ENCODE results near the gene ASXL2. TPM values are rescaled to one million over a fixed set of nuclear protein-coding genes. Genes with fewer than 3 reads are reported as not detected.

Gene ASXL2
- total and polyA plus RNA-seq, 2 of the 13 experiments (the other 11 are each of a cell fraction or from before 2014, with no cell fraction given) = 12.1 to 19.2 TPM

DNA sequence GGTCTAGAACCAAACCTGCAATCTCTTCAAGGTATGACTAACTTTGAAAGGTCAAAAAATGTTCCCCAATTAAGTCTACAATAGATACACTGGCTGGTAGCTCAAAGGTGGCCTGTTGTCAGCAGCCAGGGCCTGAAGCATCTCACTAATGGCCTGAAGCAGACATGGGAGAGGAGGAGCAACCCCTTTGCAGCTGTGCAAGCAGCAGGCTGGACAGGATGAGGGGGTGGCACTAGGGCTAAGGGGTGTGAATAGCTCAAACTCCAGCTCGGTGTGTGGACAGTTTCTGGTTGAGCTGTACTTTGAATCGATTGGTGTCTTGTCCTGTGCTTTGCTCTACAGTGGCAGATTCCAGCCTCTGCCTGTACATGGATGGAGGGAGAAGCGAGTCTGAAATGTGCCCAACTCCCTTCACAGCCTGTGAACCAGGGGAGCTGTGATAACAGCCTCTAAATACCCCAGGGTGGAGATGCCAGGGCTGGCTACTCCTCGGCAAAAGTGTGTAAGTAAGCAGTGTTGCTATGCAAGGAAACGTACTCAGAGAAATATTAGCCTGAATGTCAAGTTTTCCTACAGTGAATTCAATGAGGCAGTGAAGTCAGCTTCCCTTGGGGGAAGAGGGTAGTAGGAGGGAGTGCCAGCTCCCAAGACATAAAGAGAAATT lies 170.2 kb downstream of the ASXL2 start (continued):
- TF ChIP-seq, protein P1, sequence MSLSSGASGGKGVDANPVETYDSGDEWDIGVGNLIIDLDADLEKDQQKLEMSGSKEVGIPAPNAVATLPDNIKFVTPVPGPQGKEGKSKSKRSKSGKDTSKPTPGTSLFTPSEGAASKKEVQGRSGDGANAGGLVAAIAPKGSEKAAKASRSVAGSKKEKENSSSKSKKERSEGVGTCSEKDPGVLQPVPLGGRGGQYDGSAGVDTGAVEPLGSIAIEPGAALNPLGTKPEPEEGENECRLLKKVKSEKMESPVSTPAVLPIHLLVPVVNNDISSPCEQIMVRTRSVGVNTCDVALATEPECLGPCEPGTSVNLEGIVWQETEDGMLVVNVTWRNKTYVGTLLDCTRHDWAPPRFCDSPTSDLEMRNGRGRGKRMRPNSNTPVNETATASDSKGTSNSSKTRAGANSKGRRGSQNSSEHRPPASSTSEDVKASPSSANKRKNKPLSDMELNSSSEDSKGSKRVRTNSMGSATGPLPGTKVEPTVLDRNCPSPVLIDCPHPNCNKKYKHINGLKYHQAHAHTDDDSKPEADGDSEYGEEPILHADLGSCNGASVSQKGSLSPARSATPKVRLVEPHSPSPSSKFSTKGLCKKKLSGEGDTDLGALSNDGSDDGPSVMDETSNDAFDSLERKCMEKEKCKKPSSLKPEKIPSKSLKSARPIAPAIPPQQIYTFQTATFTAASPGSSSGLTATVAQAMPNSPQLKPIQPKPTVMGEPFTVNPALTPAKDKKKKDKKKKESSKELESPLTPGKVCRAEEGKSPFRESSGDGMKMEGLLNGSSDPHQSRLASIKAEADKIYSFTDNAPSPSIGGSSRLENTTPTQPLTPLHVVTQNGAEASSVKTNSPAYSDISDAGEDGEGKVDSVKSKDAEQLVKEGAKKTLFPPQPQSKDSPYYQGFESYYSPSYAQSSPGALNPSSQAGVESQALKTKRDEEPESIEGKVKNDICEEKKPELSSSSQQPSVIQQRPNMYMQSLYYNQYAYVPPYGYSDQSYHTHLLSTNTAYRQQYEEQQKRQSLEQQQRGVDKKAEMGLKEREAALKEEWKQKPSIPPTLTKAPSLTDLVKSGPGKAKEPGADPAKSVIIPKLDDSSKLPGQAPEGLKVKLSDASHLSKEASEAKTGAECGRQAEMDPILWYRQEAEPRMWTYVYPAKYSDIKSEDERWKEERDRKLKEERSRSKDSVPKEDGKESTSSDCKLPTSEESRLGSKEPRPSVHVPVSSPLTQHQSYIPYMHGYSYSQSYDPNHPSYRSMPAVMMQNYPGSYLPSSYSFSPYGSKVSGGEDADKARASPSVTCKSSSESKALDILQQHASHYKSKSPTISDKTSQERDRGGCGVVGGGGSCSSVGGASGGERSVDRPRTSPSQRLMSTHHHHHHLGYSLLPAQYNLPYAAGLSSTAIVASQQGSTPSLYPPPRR (CRISPR knock-in tag; IDR thresholded peaks at IDR 0.05; ENCODE audit: borderline replicate concordance) = peak; percentile 57; the same call in 1 of the 2 replicates
- no peak for TF ChIP-seq HNRNPLL (IDR thresholded peaks at IDR 0.05; ENCODE audit: low read depth, low read length, poor library complexity, severe bottlenecking)
- peak; percentile 42; the same call in 1 of the 2 replicates for TF ChIP-seq CBX5 (CRISPR knock-in tag; IDR thresholded peaks at IDR 0.05; ENCODE audit: borderline replicate concordance)
- no peak for TF ChIP-seq FOXP1 (IDR thresholded peaks at IDR 0.05)
- peak; percentile 54; the same call in 1 of the 2 replicates for TF ChIP-seq FOXP1 (CRISPR knock-in tag; IDR thresholded peaks at IDR 0.05)
- no peak for TF ChIP-seq ZBTB34 (CRISPR knock-in tag; IDR thresholded peaks at IDR 0.05)
- TF ChIP-seq ZNF264 (CRISPR knock-in tag; IDR thresholded peaks at IDR 0.05) = 0 out of 2 replicates have a peak, but pooled peaks have one; percentile 32
- TF ChIP-seq BRCA1 (CRISPR knock-in tag; IDR thresholded peaks at IDR 0.05) = no peak
- TF ChIP-seq HNRNPL (IDR thresholded peaks at IDR 0.05; ENCODE audit: low read depth, low read length) = no peak
- peak; percentile 61; the same call in 1 of the 2 replicates for TF ChIP-seq ZNF556 (CRISPR knock-in tag; IDR thresholded peaks at IDR 0.05; ENCODE audit: borderline replicate concordance)
- TF ChIP-seq HDAC2 (CRISPR knock-in tag; IDR thresholded peaks at IDR 0.05) = peak; percentile 75; the same call in 1 of the 2 replicates
- TF ChIP-seq ZFP90 (CRISPR knock-in tag; IDR thresholded peaks at IDR 0.05; ENCODE audit: borderline replicate concordance) = no peak
- 0 out of 2 replicates have a peak, but pooled peaks have one; percentile 41 for TF ChIP-seq BORCS8-MEF2B (CRISPR knock-in tag; IDR thresholded peaks at IDR 0.05)
- TF ChIP-seq ZBTB7B (CRISPR knock-in tag; IDR thresholded peaks at IDR 0.05) = 0 out of 2 replicates have a peak, but pooled peaks have one; percentile 26
- peak; percentile 13; the same call in 1 of the 2 replicates for TF ChIP-seq ELF3 (CRISPR knock-in tag; IDR thresholded peaks at IDR 0.05)
- TF ChIP-seq, protein P2, sequence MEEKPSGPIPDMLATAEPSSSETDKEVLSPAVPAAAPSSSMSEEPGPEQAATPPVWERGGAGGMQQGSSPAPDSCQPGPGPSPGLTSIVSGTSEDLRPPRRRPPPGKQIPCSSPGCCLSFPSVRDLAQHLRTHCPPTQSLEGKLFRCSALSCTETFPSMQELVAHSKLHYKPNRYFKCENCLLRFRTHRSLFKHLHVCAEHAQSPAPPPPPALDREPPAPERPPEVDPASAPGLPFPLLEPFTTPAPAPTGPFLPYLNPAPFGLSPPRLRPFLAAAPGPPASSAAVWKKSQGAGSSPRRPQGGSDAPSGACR (CRISPR knock-in tag; IDR thresholded peaks at IDR 0.05) = no peak
- peak; percentile 58; the same call in 1 of the 2 replicates for TF ChIP-seq ZNF605 (CRISPR knock-in tag; IDR thresholded peaks at IDR 0.05)
- TF ChIP-seq NONO (IDR thresholded peaks at IDR 0.05) = no peak
- TF ChIP-seq NONO (CRISPR knock-in tag; conservative IDR thresholded peaks at IDR 0.05) = peak; percentile 61; the same call in 1 of the 2 replicates
- 0 out of 2 replicates have a peak, but pooled peaks have one; percentile 7 for TF ChIP-seq HHEX (CRISPR knock-in tag; IDR thresholded peaks at IDR 0.05)
- no peak for TF ChIP-seq FOXM1 (CRISPR knock-in tag; IDR thresholded peaks at IDR 0.05)
- TF ChIP-seq ZNF441 (CRISPR knock-in tag; IDR thresholded peaks at IDR 0.05; ENCODE audit: borderline replicate concordance) = peak; percentile 67; the same call in 1 of the 2 replicates
- TF ChIP-seq RXRA (CRISPR knock-in tag; IDR thresholded peaks at IDR 0.05) = peak; percentile 54
- TF ChIP-seq GFI1 (CRISPR knock-in tag; IDR thresholded peaks at IDR 0.05; ENCODE audit: borderline replicate concordance) = peak; percentile 43; the same call in 1 of the 2 replicates
- TF ChIP-seq NR2C2 (CRISPR knock-in tag; IDR thresholded peaks at IDR 0.05; ENCODE audit: borderline replicate concordance) = no peak
